GM12864 (cell line): ENCODE results near the gene KCNAB2.

Experiments
- DNase-seq: peaks from one replicate; pipeline ENCODE4 v3.0.0-alpha.2; 2011; ENCODE audit warnings: low read depth
- H3K4me3 ChIP-seq: 2 replicates; pipeline ENCODE4 v1.5.1; 2011; ENCODE audit warnings: mild to moderate bottlenecking, low read depth, low read length, control low read depth
- CTCF ChIP-seq: IDR thresholded peaks from 2 replicates; pipeline ENCODE4 v1.5.1; 2011; ENCODE audit warnings: low read depth, mild to moderate bottlenecking, moderate library complexity, low read length, control low read depth, inconsistent platforms; ENCODE audit errors: missing control alignments

The KCNAB2 gene

DNA sequence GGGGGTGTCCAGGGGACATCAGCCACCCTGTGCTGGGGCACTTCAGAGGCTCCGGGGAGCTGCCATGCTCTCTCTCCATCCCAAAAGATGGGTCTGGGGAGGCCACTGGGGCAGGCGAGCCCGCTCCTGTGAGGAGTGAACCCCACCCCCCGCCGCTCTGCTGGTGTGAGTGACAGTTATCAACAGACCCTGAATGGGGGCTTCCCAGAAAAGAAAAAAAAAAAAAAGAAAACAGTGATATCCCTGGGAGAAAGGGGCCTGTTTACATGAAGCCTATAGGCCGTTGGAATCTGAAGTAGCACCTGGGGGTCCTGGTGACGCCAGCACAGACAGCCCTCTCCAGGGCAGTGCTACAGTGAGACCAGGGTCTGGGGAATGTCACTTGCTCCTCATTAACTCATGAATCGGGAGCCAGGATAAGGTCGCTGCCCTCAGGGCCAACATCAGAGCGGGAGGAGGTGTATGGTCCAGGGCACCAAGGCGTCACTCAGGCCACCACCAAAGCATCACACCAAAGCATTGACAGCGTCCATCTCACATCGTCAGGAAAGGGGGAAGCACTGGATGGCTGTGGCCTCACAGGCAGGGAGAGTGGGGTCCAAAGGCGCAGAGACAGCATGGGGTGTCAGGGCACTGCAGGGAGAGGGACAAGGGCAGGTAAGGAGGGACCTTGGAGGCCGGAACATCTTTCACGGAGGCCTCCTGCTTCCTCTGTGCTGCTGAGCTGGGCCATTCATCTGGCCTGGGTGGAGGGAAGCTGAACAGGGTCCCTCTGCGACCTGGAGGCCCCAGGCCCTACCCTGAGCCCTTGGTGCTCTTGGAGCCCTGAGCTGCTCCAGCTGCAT lies 45.0 kb upstream of the KCNAB2 start:
- no peak overlapping the region for H3K4me3 ChIP-seq
- DNase-seq: no peak
- TF ChIP-seq CTCF: no peak

DNA sequence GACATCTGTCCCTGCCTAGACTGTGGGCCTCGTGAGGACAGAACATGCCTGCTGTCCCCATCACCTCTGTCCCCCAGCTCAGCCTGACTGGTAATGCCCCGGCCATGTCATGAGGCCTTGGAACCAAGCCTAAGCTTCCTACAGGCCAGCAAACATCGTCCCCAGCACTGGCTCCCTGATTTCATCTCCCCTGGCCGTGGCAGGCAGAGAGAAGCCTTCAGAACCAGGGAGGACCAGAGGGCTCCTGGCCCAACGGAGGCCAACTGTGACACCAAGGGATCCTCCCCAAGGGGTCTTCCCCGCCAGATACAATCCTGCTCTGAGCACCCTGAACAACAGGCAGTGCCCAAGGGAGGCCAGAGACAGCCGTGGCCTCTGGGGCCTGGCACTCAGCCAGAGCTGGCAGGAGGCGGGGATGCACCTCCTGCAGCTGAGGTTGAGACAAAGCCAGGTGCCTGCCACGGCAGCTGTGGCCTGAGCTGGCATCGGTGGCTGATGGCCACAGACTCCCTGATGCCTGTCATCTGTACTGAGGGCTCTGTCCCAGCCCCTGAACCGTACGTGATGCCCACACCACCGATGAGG lies 43.6 kb upstream of the KCNAB2 start:
- no peak for DNase-seq
- TF ChIP-seq CTCF: no peak
- H3K4me3 ChIP-seq: no peak overlapping the region

- no peak for TF ChIP-seq CTCF
- H3K4me3 ChIP-seq: no peak overlapping the region
- DNase-seq: no peak
Observed at GRCh38 chr1:6002714-6003501, 42.8 kb upstream of the KCNAB2 start.

DNA sequence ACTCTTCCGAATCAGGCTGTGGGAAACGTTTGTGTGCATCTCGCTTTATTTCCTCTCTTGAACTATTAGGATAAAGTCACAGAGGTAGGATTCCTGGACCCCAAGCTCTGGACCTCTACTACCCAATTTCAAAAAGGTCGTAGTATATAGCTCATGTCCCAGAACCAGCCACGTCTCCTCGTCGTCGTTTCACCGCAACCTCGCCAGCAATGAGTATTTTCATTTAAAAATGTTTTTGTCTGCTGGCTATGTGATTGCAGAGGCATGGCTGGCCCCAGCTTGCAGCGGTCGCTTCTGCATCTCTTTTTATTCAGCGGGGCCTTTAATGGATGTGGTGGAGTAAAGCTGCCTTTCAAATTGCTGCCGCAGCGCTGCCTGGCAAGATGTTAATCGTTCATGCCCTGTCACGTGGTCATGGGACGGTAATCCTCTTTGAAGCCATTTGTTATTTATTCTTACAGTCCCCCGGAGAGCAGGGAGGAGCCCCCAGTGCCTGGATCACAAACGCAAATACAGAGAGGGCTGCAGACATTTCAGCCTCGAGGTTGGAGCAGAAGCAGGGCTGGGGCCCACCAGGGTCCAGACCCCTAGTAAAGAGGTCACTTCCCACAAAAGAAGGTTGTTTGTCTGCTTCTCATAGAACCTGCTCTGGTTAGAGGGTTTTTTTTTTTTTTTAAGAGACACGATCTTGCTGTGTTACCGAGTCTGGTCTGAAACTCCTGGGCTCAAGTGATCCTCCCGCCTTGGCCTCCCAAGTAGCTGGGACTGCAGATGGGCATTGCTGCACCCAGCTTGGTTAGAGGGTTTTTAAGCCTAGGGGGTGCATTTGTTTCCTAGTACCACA lies 41.9 kb upstream of the KCNAB2 start:
- no peak for DNase-seq
- no peak overlapping the region for H3K4me3 ChIP-seq
- TF ChIP-seq CTCF: no peak

GRCh38 chr1:6004412-6005123 lies 41.1 kb upstream of the KCNAB2 start:
- TF ChIP-seq CTCF: no peak
- H3K4me3 ChIP-seq: no peak overlapping the region

More at GRCh38 chr1:6004412-6005123, 41.1 kb upstream of the KCNAB2 start:
- no peak for DNase-seq
